Upper lobe of left lung (tissue), 4 donors: Measurements from ENCODE around the gene ACY1.

Source experiments
- EP300 ChIP-seq, 4 donors: sonication (generic); formaldehyde crosslinking; IDR thresholded peaks; one replicate each; pipeline ENCODE4 v1.5.1; 2017; ENCODE audit warnings: antibody characterized with exemption in 4 of 4, control low read depth in 2 of 4
- POLR2A ChIP-seq, 4 donors: fragments of 450-650 bp; IDR thresholded peaks; one replicate each; pipeline ENCODE4 v1.5.1; 2016 to 2017; ENCODE audit warnings: antibody characterized with exemption in 4 of 4, mild to moderate bottlenecking in 2 of 4
- TF ChIP-seq, protein P1 (sequence below), 6 experiments: fragments of 450-650 bp in 4 of 6; fragments of 200-600 bp in 2 of 6; sonication (generic) in 2 of 6; IDR thresholded peaks; one replicate each; pipeline ENCODE4 v1.5.1; 2016 to 2019; ENCODE audit warnings: antibody characterized with exemption in 6 of 6

DNA sequence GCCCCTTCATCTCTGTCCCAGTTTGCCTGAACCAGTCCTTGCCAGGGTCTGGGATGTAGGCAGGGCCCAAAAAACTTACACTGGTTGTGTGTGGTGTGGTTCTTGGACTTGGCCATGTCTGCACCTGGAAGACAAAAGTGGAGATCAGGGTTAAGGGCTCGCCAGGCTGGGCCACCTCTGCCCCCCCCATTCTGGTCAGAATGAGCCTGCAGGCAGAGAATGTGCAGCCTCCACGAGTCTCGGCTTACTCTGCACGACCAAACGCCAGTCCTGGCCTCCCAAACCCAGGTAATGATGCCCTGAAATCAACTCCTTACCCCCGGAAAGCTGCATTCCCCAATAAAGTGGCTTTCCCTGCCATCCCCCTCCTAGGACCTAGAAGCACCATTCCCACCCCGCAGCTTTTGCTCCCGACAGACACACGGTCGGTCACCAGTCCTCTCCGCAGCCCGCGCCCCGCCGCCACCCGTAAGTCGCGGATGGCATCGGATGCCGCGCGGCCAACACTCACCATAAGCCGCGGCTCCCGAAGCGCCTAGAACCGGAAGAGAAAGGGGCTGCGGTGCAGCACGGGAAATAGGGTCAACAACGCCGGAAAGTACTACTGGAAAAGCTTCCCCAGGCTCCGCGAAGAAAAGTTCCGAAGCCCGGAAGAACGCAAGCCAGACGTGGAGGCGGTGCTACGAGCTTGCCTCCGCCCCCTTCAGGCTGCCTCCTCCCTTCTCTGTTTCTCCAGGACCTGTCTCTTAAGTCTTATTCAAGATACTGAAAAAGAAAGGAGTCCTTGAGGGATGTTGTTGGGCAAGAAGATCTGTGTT is 12.2 kb downstream of the ACY1 start, which contains the start of gene RPL29:
- TF ChIP-seq, protein P1, sequence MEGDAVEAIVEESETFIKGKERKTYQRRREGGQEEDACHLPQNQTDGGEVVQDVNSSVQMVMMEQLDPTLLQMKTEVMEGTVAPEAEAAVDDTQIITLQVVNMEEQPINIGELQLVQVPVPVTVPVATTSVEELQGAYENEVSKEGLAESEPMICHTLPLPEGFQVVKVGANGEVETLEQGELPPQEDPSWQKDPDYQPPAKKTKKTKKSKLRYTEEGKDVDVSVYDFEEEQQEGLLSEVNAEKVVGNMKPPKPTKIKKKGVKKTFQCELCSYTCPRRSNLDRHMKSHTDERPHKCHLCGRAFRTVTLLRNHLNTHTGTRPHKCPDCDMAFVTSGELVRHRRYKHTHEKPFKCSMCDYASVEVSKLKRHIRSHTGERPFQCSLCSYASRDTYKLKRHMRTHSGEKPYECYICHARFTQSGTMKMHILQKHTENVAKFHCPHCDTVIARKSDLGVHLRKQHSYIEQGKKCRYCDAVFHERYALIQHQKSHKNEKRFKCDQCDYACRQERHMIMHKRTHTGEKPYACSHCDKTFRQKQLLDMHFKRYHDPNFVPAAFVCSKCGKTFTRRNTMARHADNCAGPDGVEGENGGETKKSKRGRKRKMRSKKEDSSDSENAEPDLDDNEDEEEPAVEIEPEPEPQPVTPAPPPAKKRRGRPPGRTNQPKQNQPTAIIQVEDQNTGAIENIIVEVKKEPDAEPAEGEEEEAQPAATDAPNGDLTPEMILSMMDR (IDR thresholded peaks at IDR 0.05): peak in 5 of 6 experiments; percentile 17 to 51 (median 22)
- TF ChIP-seq POLR2A (IDR thresholded peaks at IDR 0.05) (peak; percentile 22 to 75 (median 54)), EP300 (IDR thresholded peaks at IDR 0.05) (peak in 2 of 4 donors; percentile 18 to 46)
